GM18519 (cell line): ENCODE data around the gene CDK12.

Experiments
- ATAC-seq: cut with Tn5 transposase; IDR thresholded peaks from one replicate; pipeline ENCODE4 v1.9.1; 2021; ENCODE audit warnings: mild to moderate bottlenecking, moderate library complexity; ENCODE audit not compliant: unreplicated experiment, low FRiP score

Gene CDK12

DNA sequence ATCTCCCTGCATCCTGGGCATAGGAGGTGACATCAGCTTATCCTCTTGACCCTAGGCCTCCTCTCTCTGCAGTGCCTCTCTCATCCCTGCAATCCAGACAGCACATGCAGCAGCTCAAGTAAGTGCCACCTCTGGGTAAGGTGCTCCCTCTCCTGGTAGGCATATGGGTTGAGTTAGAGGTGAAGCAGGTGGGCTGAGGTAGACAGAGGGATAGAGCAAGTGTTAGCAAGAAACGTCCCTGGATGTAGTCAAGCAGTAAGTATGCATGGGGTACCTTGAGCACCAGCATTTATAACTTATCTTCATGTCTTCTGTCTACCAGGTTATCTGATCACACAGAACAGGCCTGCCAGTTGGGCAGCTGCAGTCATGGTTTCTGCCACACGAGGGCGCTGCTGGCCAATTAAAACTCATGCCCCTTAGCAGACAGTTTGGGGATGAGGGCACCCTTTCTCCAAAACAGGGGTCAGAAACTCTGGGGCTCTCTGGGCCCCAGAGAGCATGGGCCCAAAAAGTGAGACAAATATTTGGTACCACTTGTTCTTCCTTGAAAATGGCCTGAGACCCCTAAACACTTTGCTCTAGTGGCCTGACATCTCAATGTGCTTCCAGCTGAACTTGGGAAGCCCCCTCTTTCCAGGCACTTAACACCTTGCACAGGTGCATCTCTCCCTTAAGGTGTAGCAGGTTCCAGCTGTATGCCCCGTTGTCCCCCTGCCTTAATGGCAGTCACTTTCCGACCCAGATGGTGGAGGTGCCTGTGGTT lies 86.6 kb downstream of the CDK12 start:
- ATAC-seq, result no peak

DNA sequence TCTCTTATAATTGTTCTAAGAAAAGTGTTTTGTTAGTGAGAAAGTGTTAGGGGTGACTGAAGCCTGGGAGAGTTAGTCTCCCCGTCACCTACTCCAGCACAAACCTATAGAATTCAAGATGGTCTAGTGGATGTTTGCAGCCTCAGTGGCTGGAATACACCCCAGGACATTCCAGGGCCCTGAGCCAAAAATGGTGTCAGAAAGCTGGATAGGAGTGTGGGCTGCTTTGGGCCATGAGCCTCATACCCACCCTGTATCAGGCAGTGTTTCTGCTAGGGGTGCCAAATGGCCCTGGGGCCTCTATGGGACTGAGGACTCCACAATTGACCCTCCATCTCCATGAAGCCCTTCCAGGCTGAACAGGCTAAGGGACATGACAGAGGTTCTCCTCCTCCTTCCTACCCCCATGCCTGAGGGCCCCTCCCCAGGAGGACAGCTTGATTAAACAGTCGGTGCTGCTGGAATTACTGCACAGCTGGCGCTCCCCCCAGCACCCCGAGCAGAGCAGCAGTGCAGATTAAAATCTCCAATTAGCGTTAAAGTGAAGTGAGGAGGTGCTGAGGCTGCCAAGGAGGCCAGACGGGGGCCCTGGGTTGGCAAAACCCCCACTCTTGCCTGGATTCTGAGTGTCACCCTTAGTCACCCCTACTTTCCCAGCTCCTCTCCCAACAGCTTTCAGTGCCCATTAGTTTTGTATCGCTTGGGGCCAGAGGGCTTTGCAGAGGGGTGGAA lies 87.4 kb downstream of the CDK12 start:
- ATAC-seq, result no peak

- no peak for ATAC-seq
Observed at GRCh38 chr17:39549747-39550573, 88.7 kb downstream of the CDK12 start.

DNA sequence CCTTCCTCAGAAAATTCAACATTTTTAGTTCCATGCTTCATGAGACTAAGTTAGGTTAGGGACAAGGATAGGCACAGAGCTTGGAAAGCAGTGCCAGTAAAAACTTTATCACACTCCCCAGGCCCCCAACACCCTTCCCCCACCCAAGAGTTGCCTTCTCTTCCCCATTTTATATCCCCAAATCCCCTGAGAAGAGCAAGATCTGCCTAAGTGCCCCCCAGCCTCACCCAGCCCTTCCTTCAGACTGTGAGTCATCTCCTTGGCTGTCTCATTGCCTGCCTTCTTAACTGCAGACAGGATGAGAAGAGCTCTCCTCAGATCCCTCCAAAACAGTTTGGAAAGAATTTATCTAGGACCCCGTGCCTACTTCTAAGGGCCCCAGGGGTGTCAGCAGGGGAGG lies 90.6 kb downstream of the CDK12 start:
- no peak for ATAC-seq

- ATAC-seq, result no peak
Observed at GRCh38 chr17:39553341-39553945, 92.2 kb downstream of the CDK12 start.

DNA sequence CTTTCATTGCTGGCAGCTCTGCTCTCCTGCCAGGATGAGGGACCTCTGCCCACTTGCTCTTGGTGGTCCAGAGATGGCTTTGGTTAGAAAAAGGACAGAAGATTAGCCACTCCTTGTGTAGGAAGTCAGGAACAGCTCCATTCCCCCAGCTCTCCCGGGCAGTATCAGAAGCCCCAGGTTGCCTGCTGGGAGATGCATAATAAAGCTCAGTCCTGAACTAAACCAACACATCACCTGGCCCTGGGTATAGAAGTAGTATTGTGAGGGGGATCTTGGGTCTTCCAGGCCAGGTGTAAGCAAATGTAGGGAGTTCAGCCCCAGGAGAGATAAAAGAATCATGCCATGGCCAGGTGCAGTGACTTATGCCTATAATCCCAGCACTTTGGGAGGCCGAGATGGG lies 94.1 kb downstream of the CDK12 start:
- ATAC-seq, result no peak

DNA sequence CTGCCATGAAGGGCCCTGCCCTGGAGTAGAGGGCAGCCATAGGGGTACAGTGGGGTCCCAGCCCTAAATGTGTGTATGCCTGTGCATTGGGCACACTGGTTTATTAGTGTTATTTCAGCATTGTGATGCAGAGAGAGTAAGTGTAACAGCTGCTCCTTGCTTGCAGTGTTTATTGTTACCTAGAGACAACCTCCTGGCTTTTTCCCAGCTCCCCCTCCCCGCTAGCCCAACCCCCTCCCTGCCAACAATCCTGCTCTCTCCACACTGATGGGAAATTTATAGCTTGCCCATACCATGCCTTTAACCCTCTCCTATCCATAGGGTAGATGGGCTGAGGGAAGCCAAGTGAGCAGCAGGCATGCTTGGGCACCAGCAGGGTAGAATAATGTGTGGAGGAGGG lies 95.1 kb downstream of the CDK12 start:
- ATAC-seq, result no peak

- no peak for ATAC-seq
Observed at GRCh38 chr17:39562395-39562794, 101.1 kb downstream of the CDK12 start.

DNA sequence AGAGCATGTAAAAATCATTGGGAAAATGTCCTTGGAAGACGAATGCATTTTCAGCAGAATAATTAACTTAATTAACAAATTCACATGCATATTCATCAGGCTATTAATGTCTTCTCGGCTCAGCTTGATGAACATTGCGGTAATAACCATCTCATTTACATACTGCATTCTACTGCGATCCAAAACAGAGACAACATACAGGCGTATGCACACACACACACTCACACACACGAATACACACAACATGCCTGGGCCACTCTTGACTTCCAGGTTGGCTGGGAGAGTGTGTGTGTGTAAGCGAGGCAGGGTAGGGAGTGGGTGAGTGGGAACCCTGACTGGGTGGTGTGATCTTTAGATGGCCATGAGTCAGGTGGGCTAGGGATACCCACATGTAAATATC lies 101.7 kb downstream of the CDK12 start:
- ATAC-seq, result no peak

DNA sequence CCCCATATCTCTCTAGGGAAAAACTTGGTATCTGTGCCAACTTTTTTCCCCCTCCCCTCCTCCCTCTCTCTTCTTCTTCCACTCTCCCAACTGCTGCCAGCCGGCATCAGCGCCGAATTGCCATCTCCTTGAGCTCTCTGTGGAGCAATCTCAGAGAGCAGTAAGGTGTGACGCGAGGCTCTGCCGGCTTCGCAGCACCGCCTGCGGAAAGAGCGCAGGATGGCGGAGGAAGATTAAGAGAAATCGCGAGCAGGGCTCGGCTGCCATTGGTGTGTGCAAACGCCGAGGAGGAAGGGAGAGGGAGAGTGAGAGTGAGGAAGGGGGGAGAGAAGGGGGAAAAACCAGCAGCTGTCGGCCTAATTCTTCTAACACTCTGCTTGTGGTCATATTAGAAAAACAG lies 102.2 kb downstream of the CDK12 start:
- ATAC-seq, result no peak

DNA sequence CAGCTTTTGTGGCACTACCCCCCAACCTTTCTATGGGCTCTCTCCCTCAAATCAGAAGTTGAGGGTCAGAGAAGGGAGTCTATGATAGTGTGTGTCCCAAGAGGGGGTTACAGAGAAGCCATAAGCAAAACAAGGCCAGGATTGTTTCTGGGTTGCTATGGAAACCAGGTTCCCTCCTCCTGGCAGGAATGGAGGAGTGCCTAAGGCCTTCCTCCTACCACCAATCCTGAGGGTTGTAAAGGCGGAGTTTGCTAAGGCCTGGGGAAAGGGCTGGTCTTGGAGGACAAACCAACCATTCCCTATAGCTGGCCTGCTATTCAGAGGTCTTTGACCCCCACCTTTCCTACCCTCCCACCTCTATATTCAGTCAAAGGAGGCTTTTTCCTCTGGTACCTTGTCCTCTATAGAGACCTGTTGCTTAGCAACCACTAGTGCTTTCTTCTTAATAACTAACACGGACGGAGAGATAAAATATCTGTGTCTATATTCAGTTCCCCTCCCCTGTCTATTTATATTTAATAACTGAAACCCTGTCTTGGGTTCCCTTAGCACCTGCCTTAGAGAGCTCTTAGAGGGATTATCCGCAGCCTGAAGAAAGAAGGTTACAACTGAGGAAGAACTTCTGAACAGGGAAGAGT lies 103.0 kb downstream of the CDK12 start:
- ATAC-seq, result no peak

- no peak for ATAC-seq
Observed at GRCh38 chr17:39566094-39566850, 105.0 kb downstream of the CDK12 start.

GRCh38 chr17:39568702-39569101 lies 107.4 kb downstream of the CDK12 start:
- ATAC-seq, result no peak

DNA sequence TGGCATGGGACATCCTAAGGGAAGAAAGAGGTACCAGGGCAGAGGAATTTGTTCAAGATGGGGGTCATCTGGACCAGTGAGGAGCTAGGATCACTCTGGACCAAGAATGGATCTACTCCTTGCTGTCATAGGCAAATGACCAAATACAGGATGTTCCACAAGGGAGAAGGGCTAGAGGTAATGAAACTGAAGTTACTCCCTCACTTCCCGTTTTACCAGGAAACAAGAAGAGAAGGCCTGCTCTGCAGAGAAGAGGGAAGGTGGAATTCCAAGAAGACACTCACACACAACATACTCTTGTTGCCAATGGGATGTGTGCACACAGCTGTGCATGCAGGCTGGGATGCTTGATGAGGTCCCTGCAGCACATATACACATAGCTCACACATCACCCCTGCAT lies 107.8 kb downstream of the CDK12 start:
- no peak for ATAC-seq

DNA sequence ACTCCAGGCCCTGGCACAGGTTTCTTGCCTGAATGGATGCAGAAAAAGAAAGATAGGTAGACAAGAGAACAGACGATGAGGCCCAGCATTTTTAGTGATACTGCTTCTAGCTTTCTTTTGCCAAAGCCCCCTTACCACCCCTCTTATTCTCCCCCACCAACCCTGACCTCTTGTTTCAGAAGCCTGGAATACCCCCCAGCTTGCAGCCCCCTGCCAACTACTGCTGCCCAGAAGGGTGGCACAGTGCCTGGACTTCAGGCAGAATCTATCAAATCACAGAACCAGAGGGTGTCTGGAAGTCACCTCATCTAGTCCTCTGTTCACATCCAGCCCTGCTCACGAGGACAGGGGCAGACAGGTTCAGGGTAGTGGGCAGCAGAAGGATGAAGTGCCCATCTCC lies 110.8 kb downstream of the CDK12 start:
- no peak for ATAC-seq

DNA sequence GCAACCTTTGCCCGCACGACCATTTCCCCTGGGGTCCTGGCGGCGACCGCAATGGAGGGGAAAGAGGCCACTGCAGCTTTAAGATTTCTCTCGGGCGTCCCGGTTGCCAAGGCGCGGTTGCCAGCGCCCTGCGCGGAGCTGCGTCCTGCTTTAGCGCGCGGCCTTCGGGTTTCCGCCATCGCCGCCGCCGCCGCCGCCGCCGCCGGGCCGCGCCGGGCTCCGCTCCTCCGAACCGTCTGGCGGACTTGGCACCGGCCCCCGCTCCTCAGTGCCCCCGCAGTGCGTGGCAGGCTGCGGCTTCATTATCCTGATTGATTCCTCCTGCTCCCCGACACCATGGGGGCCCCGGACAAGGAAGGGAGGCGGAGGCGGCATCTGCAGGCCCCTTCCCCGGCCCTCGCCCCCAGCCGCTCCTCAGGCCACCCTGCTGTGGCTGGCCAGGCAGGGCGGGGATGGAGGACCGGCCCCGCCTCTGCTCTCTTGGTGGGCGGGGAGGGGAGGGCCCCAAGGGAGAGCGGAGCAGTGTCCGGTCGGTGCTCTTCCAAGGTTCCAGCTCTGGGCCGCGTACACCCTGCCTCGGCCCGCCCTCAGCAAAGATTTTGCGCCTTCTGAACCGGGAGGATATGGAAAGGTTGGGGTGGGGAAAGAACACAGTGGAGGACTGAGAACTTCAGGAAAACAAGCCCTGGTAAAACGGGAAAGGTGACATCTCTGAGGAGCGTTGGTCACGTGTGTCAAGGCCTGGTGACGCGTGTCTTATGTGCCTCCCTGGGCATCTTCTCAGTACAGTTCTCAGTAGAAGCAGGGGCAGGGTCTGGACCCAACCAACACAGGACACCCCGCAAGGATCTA lies 112.4 kb downstream of the CDK12 start:
- no peak for ATAC-seq

DNA sequence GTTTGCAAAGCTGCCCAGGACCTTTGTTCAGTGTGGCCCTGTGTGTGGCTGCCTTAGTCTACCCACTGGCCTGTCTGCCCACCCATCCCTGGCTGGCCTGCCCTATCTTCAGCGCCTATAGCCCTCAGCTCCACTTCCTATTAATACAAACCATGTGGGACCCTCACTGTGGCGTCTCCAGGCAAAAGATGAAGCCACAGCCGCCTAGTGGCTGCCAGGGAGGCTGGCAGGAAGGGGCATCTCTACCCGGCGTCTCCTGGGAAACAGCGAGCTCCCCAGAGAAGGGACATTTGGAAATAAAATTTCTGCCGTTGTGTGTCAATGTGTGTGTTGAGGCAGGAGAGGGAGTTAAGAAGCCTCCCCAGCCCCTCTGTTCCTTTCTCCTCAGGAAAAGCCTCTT lies 114.9 kb downstream of the CDK12 start:
- ATAC-seq, result no peak

DNA sequence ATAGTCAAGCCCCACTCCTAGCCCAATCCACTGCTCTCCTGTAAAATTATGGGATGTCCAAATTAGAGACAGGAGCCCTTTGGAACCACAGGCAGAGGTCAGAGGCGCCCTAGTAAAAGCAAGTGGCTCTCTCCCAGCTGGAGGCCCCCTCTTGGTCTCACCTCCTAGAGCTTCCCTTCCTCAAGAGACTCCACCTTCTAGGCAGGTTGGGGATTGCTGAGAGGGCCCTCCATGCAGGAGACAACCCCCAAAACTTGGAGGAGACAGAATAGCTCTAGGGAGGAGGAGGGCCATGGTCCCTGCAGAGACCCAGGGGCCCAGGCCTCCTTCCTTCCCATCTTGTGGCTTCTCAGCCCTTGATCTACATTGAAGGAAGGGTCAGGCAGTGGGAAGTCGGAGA lies 117.0 kb downstream of the CDK12 start:
- no peak for ATAC-seq
